Panc1 (cell line): ENCODE results near the gene FAM90A1. TPM values are rescaled to one million over a fixed set of nuclear protein-coding genes. Genes with fewer than 3 reads are reported as not detected.
"Not testable (repeated sequence)": the region's sequence is repeated elsewhere in the genome, so short reads cannot be mapped to it uniquely, and the experiment has no call there.

Experiments used
- ATAC-seq: fragments of 200-7000 bp; cut with Tn5 transposase; 2 replicates; pipeline ENCODE4 v1.9.1; 2020; ENCODE audit warnings: mild to moderate bottlenecking, moderate library complexity
- BruUV-seq: library from RNA; stranded (reverse); fragments of 400-500 nt; replicated peaks from 2 replicates; lab custom pipeline; 2021; lab: Mats Ljungman, UMichigan
- CTCF ChIA-PET: fragments of 300-600 bp; sonication (Branson Sonifier 250); formaldehyde crosslinking; loops from one replicate; lab custom pipeline; 2022; ENCODE audit warnings: antibody characterized with exemption; lab: Charles Lee
- POLR2A ChIA-PET: fragments of 300-600 bp; sonication (Branson Sonifier 250); formaldehyde crosslinking; loops from one replicate; lab custom pipeline; 2022; ENCODE audit warnings: antibody characterized with exemption; lab: Charles Lee
- DNase-seq: peaks from one replicate; pipeline ENCODE4 v3.0.0-alpha.2; 2010; ENCODE audit warnings: low read depth, low spot score
- H3K27ac ChIP-seq: 2 replicates; pipeline ENCODE4 v1.5.1; 2011; ENCODE audit warnings: mild to moderate bottlenecking, low read length, inconsistent platforms
- H3K27me3 ChIP-seq: fragments of 200-500 bp; sonication (Bioruptor generic); 2 replicates; pipeline ENCODE4 v1.6.0; 2014; ENCODE audit warnings: low read length, inconsistent platforms; ENCODE audit not compliant: control insufficient read depth, insufficient read depth
- H3K36me3 ChIP-seq: fragments of 200-500 bp; sonication (Bioruptor generic); 2 replicates; pipeline ENCODE4 v1.5.1; 2014; ENCODE audit warnings: inconsistent platforms, mild to moderate bottlenecking, low read length, moderate library complexity; ENCODE audit not compliant: control insufficient read depth, insufficient read depth
- H3K4me1 ChIP-seq: 2 replicates; pipeline ENCODE4 v1.5.1; 2011; ENCODE audit warnings: inconsistent platforms, mild to moderate bottlenecking, low read length, moderate library complexity; ENCODE audit not compliant: control insufficient read depth, insufficient read depth
- H3K4me3 ChIP-seq, 2 experiments: 2 replicates each; pipeline ENCODE4 v1.5.1; 2011 to 2012; ENCODE audit warnings: low read depth in 2 of 2, low read length in 2 of 2, mild to moderate bottlenecking in 2 of 2, inconsistent platforms in 1 of 2, moderate library complexity in 1 of 2
- H3K9me3 ChIP-seq: fragments of 200-500 bp; sonication (Bioruptor generic); 2 replicates; pipeline ENCODE4 v1.5.1; 2014; ENCODE audit warnings: low read depth, mild to moderate bottlenecking, inconsistent platforms, low read length, moderate library complexity; ENCODE audit not compliant: control insufficient read depth, insufficient read depth
- in situ Hi-C: cut with HindIII; loops from 2 replicates; pipeline ENCODE4 v1.10.0; 2016; ENCODE audit warnings: low sequenced_read_pairs, low pct_unique_long_range_greater_than_20kb
- intact Hi-C: fragments of 100-400 bp; cut with micrococcal nuclease; formaldehyde crosslinking; loops from one replicate; pipeline ENCODE4 v1.10.0; 2022; ENCODE audit not compliant: unreplicated experiment
- total RNA-seq: library from RNA; stranded (reverse); gene quantifications from one replicate; pipeline ENCODE4 v1.2.1, GENCODE V29; 2021; ENCODE audit not compliant: unreplicated experiment

The FAM90A1 gene
- total RNA-seq, 1 experiment from 2014 or later = not detected

GRCh38 chr12:8240340-8241114, 13.1 kb upstream of the FAM90A1 start:
- H3K27me3 ChIP-seq, BruUV-seq, intact Hi-C loops, H3K36me3 ChIP-seq, ATAC-seq, POLR2A ChIA-PET, H3K4me3 ChIP-seq, H3K4me1 ChIP-seq, in situ Hi-C loops, H3K9me3 ChIP-seq, DNase-seq, CTCF ChIA-PET, H3K27ac ChIP-seq: not testable (repeated sequence)

DNA sequence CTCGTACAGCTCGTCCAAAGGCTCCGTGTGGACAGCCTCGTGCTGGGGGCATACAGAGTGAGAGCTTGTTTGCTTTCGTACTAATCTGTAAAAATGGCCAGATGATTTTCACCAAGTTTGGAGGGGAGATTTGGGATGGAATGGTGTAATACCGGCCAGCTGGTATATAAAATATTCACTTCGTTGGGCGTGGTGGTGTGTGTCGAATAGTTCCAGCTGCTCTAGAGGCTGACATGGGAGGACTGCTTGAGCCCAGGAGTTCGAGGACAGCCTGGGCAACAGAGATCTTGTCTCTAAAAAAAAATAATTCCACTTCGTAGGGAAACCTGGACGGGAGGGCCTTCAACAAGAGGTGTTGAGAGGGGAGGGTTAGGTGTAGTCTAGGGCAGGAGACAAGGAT, 9.6 kb upstream of the FAM90A1 start:
- CTCF ChIA-PET, H3K36me3 ChIP-seq, ATAC-seq, BruUV-seq, in situ Hi-C loops, H3K4me1 ChIP-seq, H3K9me3 ChIP-seq, DNase-seq, H3K4me3 ChIP-seq, intact Hi-C loops, H3K27me3 ChIP-seq, H3K27ac ChIP-seq, POLR2A ChIA-PET: not testable (repeated sequence)

- BruUV-seq, H3K9me3 ChIP-seq, DNase-seq, CTCF ChIA-PET, H3K27me3 ChIP-seq, ATAC-seq, H3K36me3 ChIP-seq, intact Hi-C loops, H3K4me1 ChIP-seq, POLR2A ChIA-PET, H3K27ac ChIP-seq, H3K4me3 ChIP-seq, in situ Hi-C loops: not testable (repeated sequence)
Observed at GRCh38 chr12:8235316-8236157, 8.1 kb upstream of the FAM90A1 start.

DNA sequence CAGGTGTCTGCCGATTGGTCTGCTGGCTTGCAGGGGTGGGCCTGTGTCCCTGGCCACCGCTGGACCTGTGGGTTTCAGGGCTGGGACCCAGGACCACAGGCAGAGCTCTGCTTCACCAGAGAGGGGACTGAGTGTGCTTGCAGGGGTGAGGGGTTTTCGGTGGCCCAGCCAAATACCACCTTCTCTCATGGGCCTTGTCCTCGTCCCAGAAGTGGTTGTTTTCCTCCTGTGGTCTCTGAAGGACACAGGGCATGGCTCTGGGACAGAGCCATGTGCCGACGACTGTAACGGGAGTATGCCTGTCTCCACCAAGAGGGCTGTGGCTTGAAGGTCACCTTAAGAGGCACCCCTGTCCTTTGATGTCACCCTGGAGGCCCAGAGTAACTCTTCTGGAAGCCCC, 7.3 kb upstream of the FAM90A1 start:
- H3K4me1 ChIP-seq, H3K27ac ChIP-seq, BruUV-seq, in situ Hi-C loops, H3K9me3 ChIP-seq, ATAC-seq, CTCF ChIA-PET, DNase-seq, POLR2A ChIA-PET, H3K36me3 ChIP-seq, intact Hi-C loops, H3K4me3 ChIP-seq, H3K27me3 ChIP-seq: not testable (repeated sequence)

GRCh38 chr12:8233935-8234495, 6.6 kb upstream of the FAM90A1 start:
- H3K4me1 ChIP-seq, H3K9me3 ChIP-seq, BruUV-seq, H3K4me3 ChIP-seq, DNase-seq, H3K27ac ChIP-seq, H3K27me3 ChIP-seq, in situ Hi-C loops, ATAC-seq, H3K36me3 ChIP-seq, POLR2A ChIA-PET: not testable (repeated sequence)
- intact Hi-C loops = loop anchor here (2.0 kb wide), 1 partner anchor 125 kb away; no protein-coding TSS in a partner anchor
- CTCF ChIA-PET = interaction anchor here (0.6 kb wide), 1 partner anchor 123 kb away, joined by 5 read pairs; no protein-coding TSS in a partner anchor

- H3K4me1 ChIP-seq, H3K4me3 ChIP-seq, H3K27me3 ChIP-seq, DNase-seq, BruUV-seq, ATAC-seq, H3K9me3 ChIP-seq, H3K36me3 ChIP-seq, POLR2A ChIA-PET, in situ Hi-C loops, H3K27ac ChIP-seq: not testable (repeated sequence)
- intact Hi-C loops = loop anchor here (2.0 kb wide), 1 partner anchor 125 kb away; no protein-coding TSS in a partner anchor
- CTCF ChIA-PET = interaction anchor here (0.6 kb wide), 1 partner anchor 122 kb away, joined by 5 read pairs; no protein-coding TSS in a partner anchor
Observed at GRCh38 chr12:8233300-8233855, 6.0 kb upstream of the FAM90A1 start.
